HepG2 (cell line): ENCODE measurements around the gene CRLF1. TPM values are rescaled to one million over a fixed set of nuclear protein-coding genes. Genes with fewer than 3 reads are reported as not detected.

Source experiments
- CAMTA2 ChIP-seq: sonication (generic); formaldehyde crosslinking; IDR thresholded peaks from 2 replicates; pipeline ENCODE4 v1.4.0; 2020; ENCODE audit warnings: mild to moderate bottlenecking, missing genetic modification reagents, borderline replicate concordance
- ISL2 ChIP-seq: sonication (generic); formaldehyde crosslinking; IDR thresholded peaks from 2 replicates; pipeline ENCODE4 v1.5.0; 2020; ENCODE audit warnings: missing genetic modification reagents
- KDM5B ChIP-seq: sonication (generic); formaldehyde crosslinking; IDR thresholded peaks from 2 replicates; pipeline ENCODE4 v1.4.0; 2020; ENCODE audit warnings: missing genetic modification reagents, mild to moderate bottlenecking, borderline replicate concordance
- KLF16 ChIP-seq, 2 experiments: sonication (generic) in 1 of 2; formaldehyde crosslinking in 1 of 2; IDR thresholded peaks; 2 replicates each; pipeline versions ENCODE4 v1.6.1 to v1.8.0; 2016 to 2023; ENCODE audit warnings: missing genetic modification reagents in 2 of 2, missing compliant biosample characterization in 1 of 2
- RXRB ChIP-seq: IDR thresholded peaks from 2 replicates; pipeline ENCODE4 v1.6.1; 2016; ENCODE audit warnings: borderline replicate concordance, missing genetic modification reagents, missing compliant biosample characterization
- TAF1 ChIP-seq: sonication (generic); formaldehyde crosslinking; IDR thresholded peaks from 2 replicates; pipeline ENCODE4 v1.4.0; 2020; ENCODE audit warnings: missing genetic modification reagents
- TBX2 ChIP-seq: sonication (generic); formaldehyde crosslinking; IDR thresholded peaks from 2 replicates; pipeline ENCODE4 v1.5.0; 2020; ENCODE audit warnings: missing genetic modification reagents, mild to moderate bottlenecking, borderline replicate concordance
- ZNF263 ChIP-seq: sonication (generic); formaldehyde crosslinking; IDR thresholded peaks from 2 replicates; pipeline ENCODE4 v1.4.0; 2020; ENCODE audit warnings: missing genetic modification reagents
- ZNF34 ChIP-seq: sonication (generic); formaldehyde crosslinking; IDR thresholded peaks from 2 replicates; pipeline ENCODE4 v1.4.0; 2020; ENCODE audit warnings: mild to moderate bottlenecking, missing genetic modification reagents, borderline replicate concordance
- polyA plus RNA-seq, 8 experiments: library from polyadenylated mRNA; depleted of rRNA in 3 of 8; stranded (reverse) in 7 of 8; unstranded in 1 of 8; fragments of >200 nt; fragmentation: Illumina TruSeq in 4 of 8; extraction: Trizol in 4 of 8; gene quantifications; 2 replicates each; pipeline versions ENCODE4 v1.2.1 to v1.2.3, GENCODE V29; 2011 to 2016; ENCODE audit warnings: low read depth in 4 of 8, missing spikeins in 1 of 8, mixed read lengths in 1 of 8; ENCODE audit not compliant: insufficient read depth in 1 of 8
- total RNA-seq, 5 experiments: library from RNA; depleted of rRNA; stranded (reverse); fragments of >200 nt; fragmentation: Illumina TruSeq; extraction: Trizol; gene quantifications; 2 replicates each; pipeline ENCODE4 v1.2.3, GENCODE V29; 2016; ENCODE audit warnings: low read depth in 1 of 5
- TF ChIP-seq, protein P1 (sequence below): sonication (generic); formaldehyde crosslinking; IDR thresholded peaks from 2 replicates; pipeline ENCODE4 v1.5.0; 2020; ENCODE audit warnings: mild to moderate bottlenecking, missing genetic modification reagents
- TF ChIP-seq, protein P2 (sequence below): sonication (generic); formaldehyde crosslinking; IDR thresholded peaks from 2 replicates; pipeline ENCODE4 v1.8.0; 2022; ENCODE audit warnings: missing genetic modification reagents, mild to moderate bottlenecking, moderate library complexity, borderline replicate concordance
- TF ChIP-seq, protein P3 (sequence below): sonication (generic); formaldehyde crosslinking; IDR thresholded peaks from 2 replicates; pipeline ENCODE4 v1.8.1; 2023; ENCODE audit warnings: mild to moderate bottlenecking, missing genetic modification reagents
- TF ChIP-seq, protein P4 (sequence below): sonication (generic); formaldehyde crosslinking; IDR thresholded peaks from 2 replicates; pipeline ENCODE4 v1.5.0; 2020; ENCODE audit warnings: mild to moderate bottlenecking, missing genetic modification reagents
- TF ChIP-seq, protein P5 (sequence below): sonication (generic); formaldehyde crosslinking; IDR thresholded peaks from 2 replicates; pipeline ENCODE4 v1.4.0; 2020; ENCODE audit warnings: missing genetic modification reagents

CRLF1 gene
- total and polyA plus RNA-seq, 2 of the 13 experiments (the other 11 are each of a cell fraction or from before 2014, with no cell fraction given): 217 to 296 TPM

DNA sequence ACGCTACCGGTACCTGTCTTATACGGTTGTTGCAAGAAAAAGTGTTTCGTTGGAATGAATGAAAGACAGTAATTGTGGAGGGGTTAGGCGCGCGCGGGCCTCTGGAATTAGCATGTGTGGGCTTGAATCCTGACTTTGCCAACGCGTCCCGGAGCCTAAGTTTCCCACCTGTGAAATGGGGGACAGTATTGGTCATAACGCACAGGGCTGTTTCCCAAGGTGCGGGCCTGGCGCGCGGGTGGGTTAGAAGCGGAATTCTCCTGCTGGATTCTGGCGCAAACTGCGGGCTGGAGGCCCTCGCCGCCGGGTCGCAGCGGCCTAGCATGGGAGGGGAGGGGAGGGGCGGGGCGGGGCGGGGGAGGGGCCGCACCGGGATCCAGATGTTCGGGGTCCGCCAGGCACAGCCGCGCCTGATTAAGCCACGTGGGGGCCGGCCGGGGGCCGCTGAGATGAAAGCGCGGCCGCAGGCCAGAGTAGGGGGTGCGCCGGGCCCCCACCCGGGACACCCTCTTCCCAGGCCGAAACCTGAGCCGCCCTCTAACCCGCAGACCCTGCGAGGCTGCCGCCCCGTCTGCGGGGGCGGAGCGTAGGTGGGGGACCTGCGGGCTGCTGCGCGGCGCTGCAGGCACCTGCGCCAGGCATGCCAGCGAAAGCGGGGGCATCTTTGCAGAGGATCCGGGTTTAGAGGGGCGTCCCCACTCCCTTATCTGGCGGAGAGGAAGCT lies 4.9 kb upstream of the CRLF1 start (continued):
- no peak for TF ChIP-seq ZNF263 (CRISPR knock-in tag)
- TF ChIP-seq, protein P1, sequence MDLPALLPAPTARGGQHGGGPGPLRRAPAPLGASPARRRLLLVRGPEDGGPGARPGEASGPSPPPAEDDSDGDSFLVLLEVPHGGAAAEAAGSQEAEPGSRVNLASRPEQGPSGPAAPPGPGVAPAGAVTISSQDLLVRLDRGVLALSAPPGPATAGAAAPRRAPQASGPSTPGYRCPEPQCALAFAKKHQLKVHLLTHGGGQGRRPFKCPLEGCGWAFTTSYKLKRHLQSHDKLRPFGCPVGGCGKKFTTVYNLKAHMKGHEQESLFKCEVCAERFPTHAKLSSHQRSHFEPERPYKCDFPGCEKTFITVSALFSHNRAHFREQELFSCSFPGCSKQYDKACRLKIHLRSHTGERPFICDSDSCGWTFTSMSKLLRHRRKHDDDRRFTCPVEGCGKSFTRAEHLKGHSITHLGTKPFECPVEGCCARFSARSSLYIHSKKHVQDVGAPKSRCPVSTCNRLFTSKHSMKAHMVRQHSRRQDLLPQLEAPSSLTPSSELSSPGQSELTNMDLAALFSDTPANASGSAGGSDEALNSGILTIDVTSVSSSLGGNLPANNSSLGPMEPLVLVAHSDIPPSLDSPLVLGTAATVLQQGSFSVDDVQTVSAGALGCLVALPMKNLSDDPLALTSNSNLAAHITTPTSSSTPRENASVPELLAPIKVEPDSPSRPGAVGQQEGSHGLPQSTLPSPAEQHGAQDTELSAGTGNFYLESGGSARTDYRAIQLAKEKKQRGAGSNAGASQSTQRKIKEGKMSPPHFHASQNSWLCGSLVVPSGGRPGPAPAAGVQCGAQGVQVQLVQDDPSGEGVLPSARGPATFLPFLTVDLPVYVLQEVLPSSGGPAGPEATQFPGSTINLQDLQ (CRISPR knock-in tag): 0 out of 2 replicates have a peak, but pooled peaks have one; percentile 64
- peak; percentile 52; the same call in 1 of the 2 replicates for TF ChIP-seq TAF1 (CRISPR knock-in tag)
- TF ChIP-seq, protein P2, sequence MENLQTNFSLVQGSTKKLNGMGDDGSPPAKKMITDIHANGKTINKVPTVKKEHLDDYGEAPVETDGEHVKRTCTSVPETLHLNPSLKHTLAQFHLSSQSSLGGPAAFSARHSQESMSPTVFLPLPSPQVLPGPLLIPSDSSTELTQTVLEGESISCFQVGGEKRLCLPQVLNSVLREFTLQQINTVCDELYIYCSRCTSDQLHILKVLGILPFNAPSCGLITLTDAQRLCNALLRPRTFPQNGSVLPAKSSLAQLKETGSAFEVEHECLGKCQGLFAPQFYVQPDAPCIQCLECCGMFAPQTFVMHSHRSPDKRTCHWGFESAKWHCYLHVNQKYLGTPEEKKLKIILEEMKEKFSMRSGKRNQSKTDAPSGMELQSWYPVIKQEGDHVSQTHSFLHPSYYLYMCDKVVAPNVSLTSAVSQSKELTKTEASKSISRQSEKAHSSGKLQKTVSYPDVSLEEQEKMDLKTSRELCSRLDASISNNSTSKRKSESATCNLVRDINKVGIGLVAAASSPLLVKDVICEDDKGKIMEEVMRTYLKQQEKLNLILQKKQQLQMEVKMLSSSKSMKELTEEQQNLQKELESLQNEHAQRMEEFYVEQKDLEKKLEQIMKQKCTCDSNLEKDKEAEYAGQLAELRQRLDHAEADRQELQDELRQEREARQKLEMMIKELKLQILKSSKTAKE (CRISPR knock-in tag): peak; percentile 68; the same call in 1 of the 2 replicates
- TF ChIP-seq KLF16 (CRISPR knock-in tag; IDR thresholded peaks at IDR 0.05): peak in 1 of 2 experiments; percentile 38; a peak in 1 of 4 replicates
- no peak for TF ChIP-seq KDM5B (CRISPR knock-in tag)
- peak; percentile 60; the same call in 1 of the 2 replicates for TF ChIP-seq TBX2
- TF ChIP-seq, protein P3, sequence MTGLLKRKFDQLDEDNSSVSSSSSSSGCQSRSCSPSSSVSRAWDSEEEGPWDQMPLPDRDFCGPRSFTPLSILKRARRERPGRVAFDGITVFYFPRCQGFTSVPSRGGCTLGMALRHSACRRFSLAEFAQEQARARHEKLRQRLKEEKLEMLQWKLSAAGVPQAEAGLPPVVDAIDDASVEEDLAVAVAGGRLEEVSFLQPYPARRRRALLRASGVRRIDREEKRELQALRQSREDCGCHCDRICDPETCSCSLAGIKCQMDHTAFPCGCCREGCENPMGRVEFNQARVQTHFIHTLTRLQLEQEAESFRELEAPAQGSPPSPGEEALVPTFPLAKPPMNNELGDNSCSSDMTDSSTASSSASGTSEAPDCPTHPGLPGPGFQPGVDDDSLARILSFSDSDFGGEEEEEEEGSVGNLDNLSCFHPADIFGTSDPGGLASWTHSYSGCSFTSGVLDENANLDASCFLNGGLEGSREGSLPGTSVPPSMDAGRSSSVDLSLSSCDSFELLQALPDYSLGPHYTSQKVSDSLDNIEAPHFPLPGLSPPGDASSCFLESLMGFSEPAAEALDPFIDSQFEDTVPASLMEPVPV (CRISPR knock-in tag): peak; percentile 40; the same call in 1 of the 2 replicates
- no peak for TF ChIP-seq CAMTA2 (CRISPR knock-in tag)
- TF ChIP-seq, protein P4, sequence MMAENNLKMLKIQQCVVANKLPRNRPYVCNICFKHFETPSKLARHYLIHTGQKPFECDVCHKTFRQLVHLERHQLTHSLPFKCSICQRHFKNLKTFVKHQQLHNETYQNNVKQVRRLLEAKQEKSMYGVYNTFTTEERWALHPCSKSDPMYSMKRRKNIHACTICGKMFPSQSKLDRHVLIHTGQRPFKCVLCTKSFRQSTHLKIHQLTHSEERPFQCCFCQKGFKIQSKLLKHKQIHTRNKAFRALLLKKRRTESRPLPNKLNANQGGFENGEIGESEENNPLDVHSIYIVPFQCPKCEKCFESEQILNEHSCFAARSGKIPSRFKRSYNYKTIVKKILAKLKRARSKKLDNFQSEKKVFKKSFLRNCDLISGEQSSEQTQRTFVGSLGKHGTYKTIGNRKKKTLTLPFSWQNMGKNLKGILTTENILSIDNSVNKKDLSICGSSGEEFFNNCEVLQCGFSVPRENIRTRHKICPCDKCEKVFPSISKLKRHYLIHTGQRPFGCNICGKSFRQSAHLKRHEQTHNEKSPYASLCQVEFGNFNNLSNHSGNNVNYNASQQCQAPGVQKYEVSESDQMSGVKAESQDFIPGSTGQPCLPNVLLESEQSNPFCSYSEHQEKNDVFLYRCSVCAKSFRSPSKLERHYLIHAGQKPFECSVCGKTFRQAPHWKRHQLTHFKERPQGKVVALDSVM (CRISPR knock-in tag): 0 out of 2 replicates have a peak, but pooled peaks have one; percentile 11
- TF ChIP-seq ZNF34: no peak
- TF ChIP-seq, protein P5, sequence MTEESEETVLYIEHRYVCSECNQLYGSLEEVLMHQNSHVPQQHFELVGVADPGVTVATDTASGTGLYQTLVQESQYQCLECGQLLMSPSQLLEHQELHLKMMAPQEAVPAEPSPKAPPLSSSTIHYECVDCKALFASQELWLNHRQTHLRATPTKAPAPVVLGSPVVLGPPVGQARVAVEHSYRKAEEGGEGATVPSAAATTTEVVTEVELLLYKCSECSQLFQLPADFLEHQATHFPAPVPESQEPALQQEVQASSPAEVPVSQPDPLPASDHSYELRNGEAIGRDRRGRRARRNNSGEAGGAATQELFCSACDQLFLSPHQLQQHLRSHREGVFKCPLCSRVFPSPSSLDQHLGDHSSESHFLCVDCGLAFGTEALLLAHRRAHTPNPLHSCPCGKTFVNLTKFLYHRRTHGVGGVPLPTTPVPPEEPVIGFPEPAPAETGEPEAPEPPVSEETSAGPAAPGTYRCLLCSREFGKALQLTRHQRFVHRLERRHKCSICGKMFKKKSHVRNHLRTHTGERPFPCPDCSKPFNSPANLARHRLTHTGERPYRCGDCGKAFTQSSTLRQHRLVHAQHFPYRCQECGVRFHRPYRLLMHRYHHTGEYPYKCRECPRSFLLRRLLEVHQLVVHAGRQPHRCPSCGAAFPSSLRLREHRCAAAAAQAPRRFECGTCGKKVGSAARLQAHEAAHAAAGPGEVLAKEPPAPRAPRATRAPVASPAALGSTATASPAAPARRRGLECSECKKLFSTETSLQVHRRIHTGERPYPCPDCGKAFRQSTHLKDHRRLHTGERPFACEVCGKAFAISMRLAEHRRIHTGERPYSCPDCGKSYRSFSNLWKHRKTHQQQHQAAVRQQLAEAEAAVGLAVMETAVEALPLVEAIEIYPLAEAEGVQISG: 0 out of 2 replicates have a peak, but pooled peaks have one; percentile 33
- TF ChIP-seq ISL2 (CRISPR knock-in tag): 0 out of 2 replicates have a peak, but pooled peaks have one; percentile 24
- TF ChIP-seq RXRB (CRISPR knock-in tag): peak; percentile 53; the same call in 1 of the 2 replicates
